ENCODE measurements around the gene SP8.
"Not testable (repeated sequence)": the region's sequence is repeated elsewhere in the genome, so short reads cannot be mapped to it uniquely, and the experiment has no call there.

- not testable (repeated sequence) for TF ChIP-seq CTCF, POLR2AphosphoS5, POLR2A, EP300 (IDR thresholded peaks at IDR 0.05)
These were observed 49.7 kb upstream of the SP8 start for GRCh38 chr7:20836424-20836823.

Measured in suprapubic skin (tissue), 4 donors.